ENCODE data around the gene SH3GLB2.
"Not testable (repeated sequence)": the region's sequence is repeated elsewhere in the genome, so short reads cannot be mapped to it uniquely, and the experiment has no call there.

SH3GLB2 gene

DNA sequence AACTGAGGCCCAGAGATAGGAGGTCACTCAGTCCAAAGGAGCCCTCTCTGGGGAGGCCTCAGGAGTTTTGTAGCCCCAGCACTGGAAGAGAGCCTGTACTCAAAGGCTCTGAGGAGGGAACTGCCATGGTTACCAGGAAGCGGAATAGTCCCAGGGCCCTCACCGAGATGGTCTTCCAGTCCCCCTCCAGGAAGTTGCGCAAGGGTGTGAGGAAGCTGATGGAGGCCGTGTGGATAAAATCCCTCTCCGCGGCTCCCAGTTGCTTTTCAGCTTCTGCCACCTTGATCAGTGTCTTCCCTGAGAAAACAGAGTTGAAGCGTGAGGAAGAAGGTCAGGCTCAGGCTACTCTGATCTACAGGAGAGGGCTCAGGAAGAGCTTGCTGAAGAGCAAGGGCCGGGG is 13.5 kb downstream of the SH3GLB2 start:
- no peak for DNase-seq (ENCODE audit: low spot score)

DNA sequence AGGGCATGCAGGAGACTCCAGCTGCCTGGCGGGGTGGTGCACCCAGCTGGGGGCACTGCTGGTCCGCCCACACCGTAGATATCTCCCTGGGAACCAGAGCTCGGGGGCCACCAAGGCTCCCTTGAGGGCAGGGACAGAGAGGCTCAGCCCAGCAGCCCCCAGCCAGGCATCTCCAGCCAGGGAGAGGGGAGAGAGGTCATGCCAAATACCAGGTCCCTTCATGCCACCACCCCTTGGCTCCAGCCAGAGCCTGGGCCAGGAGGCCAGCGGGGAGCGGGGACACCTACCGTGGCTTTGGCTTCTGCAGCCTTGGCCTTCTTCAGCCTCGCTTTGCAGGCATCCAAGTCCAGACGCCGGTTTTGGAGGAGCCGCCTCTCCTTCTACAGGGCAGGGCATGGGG is 14.0 kb downstream of the SH3GLB2 start:
- DNase-seq (ENCODE audit: low spot score): no peak

DNA sequence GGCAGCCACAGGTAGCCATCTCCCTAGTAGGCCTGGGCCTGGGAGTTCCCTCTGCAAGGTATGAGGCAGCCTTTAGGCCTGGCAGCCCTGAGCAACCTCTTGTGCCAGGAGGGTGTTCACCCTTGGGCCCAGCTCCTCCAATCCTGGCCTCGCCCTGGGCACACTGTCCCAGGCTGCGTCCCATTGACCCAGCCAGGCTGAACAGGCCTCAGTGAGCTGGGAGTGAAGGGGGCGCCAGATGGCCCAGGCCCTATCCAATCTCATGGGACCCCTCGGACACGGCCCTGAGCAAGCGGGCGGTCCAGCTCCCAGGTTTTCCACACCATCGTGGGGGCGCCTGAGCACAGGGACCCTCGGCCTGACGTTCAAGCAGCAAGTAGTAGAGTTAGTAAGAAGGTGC is 14.5 kb downstream of the SH3GLB2 start:
- no peak for DNase-seq (ENCODE audit: low spot score)

DNA sequence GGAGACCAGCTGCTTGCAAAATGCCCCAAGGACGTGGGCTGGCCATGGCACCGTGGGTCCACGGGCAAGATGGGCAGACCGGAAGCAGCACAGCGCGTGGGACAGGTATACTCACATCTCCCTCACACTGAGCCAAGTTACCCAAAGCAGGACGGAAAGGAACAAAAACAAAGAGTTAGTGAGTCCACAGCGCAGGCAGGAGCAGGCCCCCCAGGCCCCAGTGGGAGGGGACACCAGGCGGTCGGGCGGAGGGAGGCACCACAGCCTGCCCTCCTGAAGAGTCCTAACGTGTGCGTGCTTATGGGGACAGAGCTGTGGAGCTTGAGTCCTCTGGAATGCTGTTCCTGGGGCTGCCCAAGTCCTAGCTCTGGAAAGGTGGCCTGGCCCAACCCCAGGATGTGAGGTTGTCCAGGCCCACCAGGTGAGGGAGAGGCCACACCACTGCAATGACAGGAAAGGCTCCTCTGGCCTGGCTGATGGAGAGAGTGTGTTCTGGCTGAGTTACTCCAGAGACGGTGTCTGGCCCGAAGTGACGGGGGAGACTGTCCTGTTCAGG is 15.2 kb downstream of the SH3GLB2 start:
- DNase-seq (ENCODE audit: low spot score): no peak

DNA sequence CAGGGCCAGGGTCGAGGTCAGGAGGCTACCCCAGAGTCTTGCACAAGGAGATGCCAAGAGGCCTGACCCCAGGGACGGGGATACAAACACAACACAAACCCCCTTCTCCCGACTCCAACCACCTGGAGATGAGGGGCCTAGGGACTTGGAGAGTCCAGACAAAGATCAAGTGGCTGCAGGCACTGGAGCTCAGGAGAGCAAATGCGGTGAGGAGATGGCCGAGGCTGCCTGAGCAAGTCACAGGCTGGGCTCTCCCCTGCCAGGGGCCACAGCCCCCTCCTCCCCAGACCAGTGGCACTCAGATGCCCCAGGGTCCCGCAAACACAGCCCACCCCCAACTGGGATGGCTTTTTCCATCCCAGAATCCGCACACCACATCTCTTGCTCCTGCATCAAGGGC is 15.8 kb downstream of the SH3GLB2 start:
- DNase-seq (ENCODE audit: low spot score): no peak

DNA sequence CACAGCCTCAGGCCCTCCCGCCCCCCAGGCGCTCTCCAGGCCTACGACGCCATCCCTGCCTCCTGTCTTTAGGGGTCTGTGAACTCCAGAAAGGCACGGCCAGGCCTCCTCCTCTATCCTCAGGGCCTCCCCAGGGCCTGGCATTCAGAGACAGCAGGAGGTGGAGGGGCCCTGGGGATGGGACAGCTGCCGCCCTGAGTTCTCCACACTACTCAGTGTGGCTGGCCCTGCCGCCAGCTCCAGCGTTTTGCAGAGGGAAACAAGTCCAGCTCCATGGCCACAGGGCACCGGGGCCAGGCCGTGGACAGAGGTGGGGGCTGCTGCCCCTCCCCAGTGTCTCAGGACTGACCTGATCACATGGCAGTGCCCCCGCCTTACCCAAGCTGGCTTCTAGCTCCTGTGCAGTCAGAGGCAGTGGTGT is 16.4 kb downstream of the SH3GLB2 start:
- DNase-seq (ENCODE audit: low spot score): no peak

DNA sequence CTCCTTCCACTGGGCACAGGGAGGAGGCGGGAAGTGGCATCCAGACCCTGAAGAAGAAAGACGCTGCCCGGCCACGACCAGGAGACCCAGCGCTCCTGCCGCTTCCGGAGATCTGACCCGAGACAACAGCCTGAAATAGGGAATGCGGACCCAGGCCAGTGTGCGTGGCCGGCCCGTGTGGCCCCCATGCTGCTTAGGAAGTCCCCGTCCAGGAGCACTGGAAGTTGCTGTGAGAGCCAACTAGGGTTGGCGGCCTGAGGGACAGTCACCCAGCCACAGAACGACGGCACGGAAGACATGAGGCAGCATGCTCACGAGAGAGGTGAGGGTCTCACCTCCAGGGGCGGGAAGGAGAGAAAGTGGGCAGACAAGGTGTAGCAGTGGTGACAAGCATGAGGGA is 17.0 kb downstream of the SH3GLB2 start:
- no peak for DNase-seq (ENCODE audit: low spot score)

DNA sequence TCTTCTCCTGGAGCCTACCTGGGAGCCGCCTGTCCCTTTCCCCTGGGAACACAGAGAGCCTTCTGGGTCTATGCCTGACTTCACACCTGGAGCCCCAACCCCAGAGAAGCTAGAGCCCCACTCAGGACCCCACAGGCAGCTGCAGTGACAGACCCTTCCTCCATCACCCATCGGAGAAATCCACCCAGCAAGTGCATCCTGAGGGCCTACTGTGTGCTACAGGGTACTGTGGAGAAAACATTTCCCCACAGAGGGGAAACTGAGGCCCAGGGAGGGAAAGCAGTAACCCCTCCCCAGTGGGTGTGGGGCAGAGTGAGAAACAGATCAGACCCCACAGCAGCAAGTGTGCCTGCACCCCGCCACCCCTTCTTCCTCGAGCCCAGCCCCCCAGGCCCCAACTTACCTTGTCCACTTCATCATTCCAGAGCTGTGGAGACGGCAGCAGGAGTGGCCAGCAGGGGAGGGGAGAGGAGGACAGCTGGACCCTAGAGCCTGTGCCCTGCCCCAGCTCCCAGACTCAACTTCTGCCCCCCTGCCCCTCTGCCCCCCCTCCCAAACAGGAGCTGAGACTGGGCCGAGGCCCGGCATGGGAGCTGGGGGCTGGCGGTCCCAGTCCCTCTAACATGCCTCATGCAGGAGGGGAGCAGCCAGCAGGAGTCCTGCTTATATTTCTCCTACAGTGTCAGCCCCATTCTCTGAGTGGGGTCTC is 17.7 kb downstream of the SH3GLB2 start:
- DNase-seq (ENCODE audit: low spot score): no peak

DNA sequence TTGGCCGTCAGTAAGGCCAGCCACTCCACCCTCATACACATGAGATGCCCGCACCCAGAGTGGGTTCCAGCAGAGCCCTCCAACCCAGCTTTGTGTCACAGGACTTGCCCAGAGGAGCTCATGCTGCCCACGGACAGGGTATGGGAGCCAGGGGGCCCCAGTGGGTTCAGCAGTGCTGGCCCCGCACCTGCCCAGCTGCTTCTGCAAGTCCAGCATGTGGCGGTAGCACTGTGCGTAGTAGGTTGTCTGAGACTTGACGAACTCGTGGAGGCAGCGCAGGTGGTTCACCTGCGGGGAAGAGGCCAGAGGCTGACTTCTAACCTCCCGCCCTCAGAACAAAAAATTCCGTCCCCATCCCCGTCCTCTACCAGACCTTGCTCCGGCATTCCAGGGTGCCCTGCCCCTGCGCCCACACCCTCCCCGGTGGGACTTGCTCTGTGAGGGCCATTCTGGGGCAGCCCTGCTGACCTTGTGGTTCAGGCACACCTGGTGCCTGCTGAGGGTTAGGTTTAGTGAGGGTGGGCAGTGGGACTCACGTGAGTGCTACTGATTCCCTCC is 18.5 kb downstream of the SH3GLB2 start:
- DNase-seq (ENCODE audit: low spot score): no peak

DNA sequence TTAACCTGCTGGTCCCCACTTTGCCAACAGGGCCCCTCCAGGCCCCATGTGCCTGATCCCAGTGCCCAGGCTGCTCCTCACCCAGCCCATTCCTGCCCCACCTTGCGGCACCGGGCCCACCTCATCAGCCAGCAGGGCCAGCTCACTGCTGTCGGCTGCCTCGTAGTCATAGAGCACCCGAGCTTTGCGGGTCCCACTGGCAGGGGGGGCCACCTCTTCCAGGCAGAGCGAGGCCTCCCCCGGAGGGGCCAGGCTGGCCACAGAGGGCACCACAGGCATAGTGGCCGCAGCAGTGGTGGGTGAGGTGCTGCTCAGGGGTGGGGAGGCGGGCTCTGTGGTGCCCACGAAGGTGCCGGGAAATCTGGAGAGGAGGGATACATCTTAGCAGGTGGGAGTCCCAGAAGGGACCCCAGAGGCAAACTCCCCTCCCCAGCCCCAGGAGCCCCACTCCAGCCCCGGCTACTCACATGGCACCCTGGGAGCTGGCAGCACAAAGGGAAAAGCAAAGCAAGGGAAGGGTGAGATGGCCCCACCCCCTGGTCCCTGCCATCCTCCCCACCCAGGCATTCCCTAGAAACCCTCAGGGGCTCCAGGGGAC is 19.0 kb downstream of the SH3GLB2 start:
- no peak for DNase-seq (ENCODE audit: low spot score)

DNA sequence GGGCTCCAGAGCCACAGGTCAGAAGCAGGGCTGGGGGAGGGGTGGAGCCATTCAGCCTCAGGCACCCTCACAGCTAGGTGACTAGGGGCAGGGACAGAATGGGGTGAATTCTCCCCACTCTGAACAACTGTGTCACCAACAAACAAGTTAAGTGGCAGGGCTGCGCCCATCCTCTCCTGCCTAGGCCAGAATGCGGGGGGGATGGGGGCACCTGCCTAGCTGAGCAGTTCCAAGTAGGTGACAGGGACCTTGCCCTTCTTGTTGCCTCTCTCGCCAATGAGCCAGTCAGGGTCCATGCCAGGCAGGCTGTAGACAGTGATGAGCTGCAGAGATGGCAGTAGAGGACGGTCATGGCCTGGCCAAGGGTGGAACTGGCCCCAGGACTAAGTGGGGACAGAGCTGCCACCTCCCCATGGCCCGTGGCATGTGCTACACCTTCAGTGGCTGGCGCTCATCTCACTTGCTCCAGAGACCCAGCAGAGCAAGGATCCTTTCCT is 19.6 kb downstream of the SH3GLB2 start:
- no peak for DNase-seq (ENCODE audit: low spot score)

DNA sequence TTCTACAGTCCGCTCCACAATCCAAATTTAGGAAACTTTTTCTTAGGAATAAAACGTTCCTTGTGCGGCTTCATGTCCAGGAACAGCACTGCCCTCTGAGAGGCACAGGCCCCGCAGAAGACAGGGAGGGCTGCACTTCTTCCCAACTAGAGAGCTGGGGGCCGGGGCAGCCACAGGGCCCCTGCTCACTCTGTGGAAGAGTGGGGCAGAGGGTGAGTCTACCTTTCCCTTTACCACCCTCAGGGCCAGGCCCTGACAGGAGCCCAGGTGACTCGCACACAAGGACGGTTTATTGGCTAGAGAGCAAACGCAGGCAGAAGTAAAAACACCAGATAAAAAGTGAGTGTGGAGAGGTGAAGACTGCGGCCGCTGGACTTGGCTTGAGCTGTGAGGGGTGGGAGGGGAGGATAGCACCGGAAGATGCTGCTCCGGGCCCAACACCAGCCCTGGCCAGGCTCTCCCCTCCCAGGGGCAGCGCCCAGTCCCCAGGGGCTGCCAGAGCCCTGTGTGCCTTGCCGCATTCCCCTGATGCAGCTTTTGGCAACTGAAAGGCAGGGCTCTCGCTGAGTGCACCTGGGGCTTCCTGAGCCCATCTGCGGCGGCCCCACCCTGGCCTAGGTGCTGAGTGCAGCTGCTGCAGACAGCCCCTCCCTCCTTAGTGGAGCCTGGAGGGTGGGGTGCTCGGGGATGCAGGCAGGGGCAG is 20.2 kb downstream of the SH3GLB2 start:
- DNase-seq (ENCODE audit: low spot score): no peak

DNA sequence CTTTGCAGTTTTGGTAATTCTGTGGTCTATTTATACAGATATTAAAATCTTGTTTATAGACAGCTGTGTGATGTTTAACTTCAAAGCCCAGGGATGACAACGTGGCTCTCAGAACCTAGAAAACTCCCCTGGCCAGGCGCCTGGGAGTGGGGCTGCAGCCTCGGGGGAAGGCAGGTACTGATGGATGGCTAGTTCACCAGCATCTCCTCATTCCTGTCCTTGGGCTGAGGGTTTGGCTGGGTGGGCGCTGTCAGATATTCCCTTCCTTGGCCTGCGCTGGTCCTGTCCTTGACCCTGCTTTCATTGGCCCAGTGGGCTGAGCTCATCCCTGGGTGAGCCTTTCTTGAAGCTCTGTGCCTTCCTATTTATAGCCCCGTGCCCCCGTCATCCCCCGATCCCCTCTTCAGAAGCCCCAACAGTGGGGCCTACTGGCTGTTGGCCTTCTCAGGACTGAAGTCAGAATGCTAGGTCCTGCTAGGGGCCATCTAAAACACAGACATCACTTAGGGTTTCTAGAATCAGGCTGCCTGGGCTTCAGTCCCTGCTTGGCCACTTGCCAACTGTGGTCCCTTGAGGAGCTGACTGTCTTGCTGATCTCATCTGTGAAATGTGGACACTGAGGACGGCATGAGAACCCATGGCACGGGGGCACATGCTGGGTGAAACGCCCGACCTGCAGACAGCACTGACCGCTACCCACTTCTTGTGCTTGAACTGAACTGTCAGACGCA is 20.9 kb downstream of the SH3GLB2 start:
- no peak for DNase-seq (ENCODE audit: low spot score)

DNA sequence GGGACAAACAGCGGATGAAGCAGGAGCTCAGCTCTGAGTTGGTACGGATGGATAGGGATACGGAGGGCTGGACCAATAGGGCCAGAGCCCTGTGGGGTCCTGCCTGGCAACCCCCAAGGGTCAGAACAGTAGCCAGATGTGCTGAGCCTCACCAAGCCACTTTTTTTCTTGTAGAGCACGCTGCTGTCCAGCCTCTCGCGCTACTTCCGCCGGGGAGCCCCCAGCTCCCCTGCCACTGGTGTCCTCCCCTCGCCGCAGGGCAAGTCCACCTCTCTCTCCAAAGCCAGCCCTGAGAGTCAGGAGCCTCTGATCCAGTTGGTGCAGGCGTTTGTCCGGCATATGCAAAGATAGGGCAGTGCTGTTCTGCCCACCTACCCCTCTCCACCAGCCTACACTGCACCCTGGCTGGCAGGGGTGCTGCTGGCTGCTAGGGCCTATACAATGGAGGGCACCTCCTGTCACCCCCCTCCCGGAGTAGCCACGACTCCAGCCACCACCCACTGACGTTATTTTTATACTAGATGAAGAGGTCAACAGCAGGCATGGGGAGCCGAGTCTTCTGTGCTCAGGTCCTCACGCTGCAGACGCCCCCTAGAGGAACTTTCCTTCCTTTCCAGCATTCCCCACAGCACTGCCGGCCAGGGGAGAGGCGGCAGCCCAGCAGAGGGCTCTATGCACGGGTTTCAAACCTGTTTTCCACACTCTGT is 21.6 kb downstream of the SH3GLB2 start:
- peak; percentile 72 for DNase-seq (ENCODE audit: low spot score)

DNA sequence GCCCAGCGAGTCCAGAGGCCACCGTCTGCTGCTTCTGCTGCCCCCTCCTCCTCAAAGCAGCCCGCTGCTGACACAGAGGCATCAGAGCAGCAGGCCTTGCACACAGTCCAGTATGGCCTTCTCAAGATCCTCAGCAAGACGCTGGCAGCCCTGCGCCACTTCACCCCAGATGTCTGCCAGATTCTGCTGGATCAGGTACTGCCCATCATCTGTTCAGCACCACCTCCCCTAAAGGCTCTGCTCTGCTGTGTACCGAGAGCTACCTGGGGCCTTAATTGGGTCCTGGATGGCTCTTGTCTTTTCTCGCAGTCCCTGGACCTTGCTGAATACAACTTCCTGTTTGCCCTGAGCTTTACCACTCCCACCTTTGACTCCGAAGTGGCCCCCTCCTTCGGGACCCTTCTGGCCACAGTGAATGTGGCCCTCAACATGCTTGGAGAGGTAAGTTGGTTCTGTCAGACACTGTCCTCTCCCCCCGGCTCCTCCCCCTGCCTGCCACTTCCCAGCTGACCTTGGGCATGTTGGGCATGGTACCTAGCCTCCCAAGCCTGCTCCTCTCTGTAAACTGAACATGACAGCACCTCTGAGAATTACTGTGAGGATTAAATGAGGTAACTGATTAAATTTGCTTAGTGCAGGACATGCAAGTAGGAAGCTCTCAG is 22.7 kb downstream of the SH3GLB2 start:
- DNase-seq (ENCODE audit: low spot score): no peak

DNA sequence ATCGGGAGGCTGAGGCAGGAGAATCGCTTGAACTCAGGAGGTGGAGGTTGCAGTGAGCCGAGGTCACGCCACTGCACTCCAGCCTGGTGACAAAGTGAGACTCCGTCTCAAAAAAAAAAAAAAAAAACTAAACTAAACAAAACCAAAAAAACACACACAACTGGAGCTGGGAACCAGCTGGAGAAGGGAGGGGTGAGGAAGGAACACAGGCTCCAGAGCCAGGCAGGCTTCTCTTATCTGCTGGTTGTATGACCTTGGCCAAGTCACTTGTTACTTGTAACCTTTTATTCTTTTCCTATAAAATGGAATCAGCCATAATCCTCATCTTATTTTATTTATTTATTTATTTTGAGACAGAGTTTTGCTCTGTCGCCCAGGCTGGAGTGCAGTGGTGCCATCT is 24.0 kb downstream of the SH3GLB2 start:
- not testable (repeated sequence) for DNase-seq (ENCODE audit: low spot score)

DNA sequence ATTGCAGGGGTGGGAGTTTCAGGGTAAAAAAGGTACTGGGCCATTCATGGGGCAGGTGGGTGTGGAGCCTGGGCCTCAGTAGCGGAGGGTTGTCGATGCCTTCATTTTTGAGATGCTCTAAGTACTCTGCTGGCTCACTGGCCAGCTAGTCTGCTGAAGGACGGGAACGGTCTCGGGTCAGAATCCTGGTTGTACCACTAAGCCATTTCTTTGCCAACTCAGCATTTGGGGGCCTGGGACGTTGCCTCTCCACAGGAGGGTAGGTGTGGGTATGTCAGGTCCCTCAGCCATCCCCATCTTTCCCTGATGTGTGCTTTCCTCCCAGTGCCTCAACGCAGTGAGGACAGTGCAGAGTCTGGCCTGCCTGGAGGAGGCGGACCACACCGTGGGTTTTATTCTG is 25.1 kb downstream of the SH3GLB2 start:
- DNase-seq (ENCODE audit: low spot score): no peak

DNA sequence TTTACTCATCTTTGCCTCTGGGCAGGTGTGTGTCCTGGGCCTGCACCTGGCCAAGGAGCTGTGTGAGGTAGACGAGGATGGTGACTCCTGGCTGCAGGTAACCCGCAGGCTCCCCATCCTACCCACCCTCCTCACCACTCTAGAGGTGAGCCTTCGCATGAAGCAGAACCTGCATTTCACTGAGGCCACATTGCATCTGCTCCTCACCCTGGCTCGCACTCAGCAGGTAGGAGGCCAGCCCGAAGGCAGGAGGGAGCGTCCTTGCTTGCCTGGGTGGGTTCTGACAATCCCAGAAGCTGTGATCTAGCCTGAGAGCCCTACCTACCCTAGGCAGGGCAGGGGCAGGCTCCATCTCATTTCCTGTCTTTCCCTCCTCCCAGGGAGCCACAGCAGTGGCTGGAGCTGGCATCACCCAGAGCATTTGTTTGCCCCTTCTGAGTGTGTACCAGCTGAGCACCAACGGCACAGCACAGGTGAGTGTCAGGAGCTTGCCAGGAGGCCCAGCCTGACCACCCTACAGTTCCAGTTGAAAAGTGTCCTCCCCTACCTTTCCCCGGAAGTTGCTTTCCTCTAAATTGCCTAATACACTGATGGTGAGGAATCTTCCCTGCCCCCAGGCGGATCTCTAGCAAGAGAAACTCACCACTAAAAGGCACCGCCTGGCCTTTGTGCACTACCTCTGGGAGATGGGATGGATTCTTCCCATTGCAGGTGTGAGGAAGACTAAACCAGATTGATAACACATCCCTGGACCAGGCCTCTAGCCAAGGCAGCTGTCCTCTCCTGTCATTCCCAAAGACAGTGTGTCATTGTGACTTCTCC is 26.4 kb downstream of the SH3GLB2 start:
- DNase-seq (ENCODE audit: low spot score): no peak

DNA sequence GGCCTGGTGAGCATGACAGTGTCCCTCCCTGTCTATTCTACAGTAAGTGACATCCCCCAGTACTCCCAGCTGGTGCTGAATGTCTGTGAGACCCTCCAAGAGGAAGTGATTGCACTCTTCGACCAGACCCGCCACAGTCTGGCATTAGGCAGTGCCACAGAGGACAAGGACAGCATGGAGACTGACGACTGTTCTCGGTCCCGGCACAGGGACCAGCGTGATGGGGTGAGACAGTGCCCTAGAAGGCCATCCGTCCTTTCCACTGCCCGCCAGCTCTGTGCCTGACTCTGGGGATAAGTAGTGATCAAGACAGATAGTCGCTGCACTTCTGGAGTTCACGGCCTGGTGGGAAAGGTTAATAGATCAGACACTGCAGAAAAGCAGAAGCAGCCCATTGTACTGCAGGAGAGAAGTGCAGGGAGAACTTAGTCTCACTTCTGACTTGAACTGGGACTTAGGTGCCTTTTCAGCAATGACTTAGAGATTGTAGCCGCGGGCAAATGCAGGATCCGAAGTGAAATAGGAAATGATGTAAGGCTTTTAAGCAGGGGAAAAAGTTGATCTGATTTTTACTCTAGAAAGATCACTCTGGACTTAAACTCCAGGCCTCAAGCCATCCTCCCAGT is 28.4 kb downstream of the SH3GLB2 start:
- no peak for DNase-seq (ENCODE audit: low spot score)
